Fibroblast of mammary gland (primary cell): Measurements from ENCODE around the gene TRMT11.
A peak's percentile ranks its signal among the peaks of the same experiment; 100 is the strongest.

Experiments
- DNase-seq: peaks from one replicate; pipeline ENCODE4 v3.0.0-alpha.2; 2010; ENCODE audit warnings: low read depth
- H3K4me3 ChIP-seq: 2 replicates; pipeline ENCODE4 v1.5.1; 2011; ENCODE audit warnings: low read depth, mild to moderate bottlenecking, low read length, moderate library complexity; ENCODE audit not compliant: control insufficient read depth
- CTCF ChIP-seq: conservative IDR thresholded peaks from 2 replicates; pipeline ENCODE4 v1.5.1; 2011; ENCODE audit warnings: low read depth, low read length, inconsistent platforms; ENCODE audit not compliant: control insufficient read depth, insufficient read depth

Gene TRMT11

GRCh38 chr6:125989631-125990030 is 3.3 kb downstream of the TRMT11 start:
- TF ChIP-seq CTCF = no peak
- H3K4me3 ChIP-seq = no peak overlapping the region
- DNase-seq = peak; percentile 40

- H3K4me3 ChIP-seq = no peak overlapping the region
- TF ChIP-seq CTCF = no peak
- no peak for DNase-seq
Measured at GRCh38 chr6:125991653-125992052, 5.3 kb downstream of the TRMT11 start.

- no peak for DNase-seq
- no peak overlapping the region for H3K4me3 ChIP-seq
- TF ChIP-seq CTCF = no peak
Measured at GRCh38 chr6:125994670-125995488, 8.5 kb downstream of the TRMT11 start.

- H3K4me3 ChIP-seq = no peak overlapping the region
- DNase-seq = peak; percentile 67
Measured at GRCh38 chr6:125995972-125996580, 9.7 kb downstream of the TRMT11 start.

GRCh38 chr6:126002755-126003679 is 16.7 kb downstream of the TRMT11 start:
- no peak overlapping the region for H3K4me3 ChIP-seq
- no peak for DNase-seq
- no peak for TF ChIP-seq CTCF

More at GRCh38 chr6:125995972-125996580, 9.7 kb downstream of the TRMT11 start:
- TF ChIP-seq CTCF = peak; percentile 99

- H3K4me3 ChIP-seq = no peak overlapping the region
- no peak for DNase-seq
- no peak for TF ChIP-seq CTCF
Measured at GRCh38 chr6:126007800-126008199, 21.5 kb downstream of the TRMT11 start.
